Mammary microvascular endothelial cell (primary cell): Measurements from ENCODE around the gene SV2B. TPM values are rescaled to one million over a fixed set of nuclear protein-coding genes. Genes with fewer than 3 reads are reported as not detected.

ENCODE experiments used
- total RNA-seq: library from RNA; depleted of rRNA; stranded (reverse); fragments of >200 nt; gene quantifications from 2 replicates; pipeline ENCODE4 v1.2.3, GENCODE V29; 2015

The SV2B gene, protein sequence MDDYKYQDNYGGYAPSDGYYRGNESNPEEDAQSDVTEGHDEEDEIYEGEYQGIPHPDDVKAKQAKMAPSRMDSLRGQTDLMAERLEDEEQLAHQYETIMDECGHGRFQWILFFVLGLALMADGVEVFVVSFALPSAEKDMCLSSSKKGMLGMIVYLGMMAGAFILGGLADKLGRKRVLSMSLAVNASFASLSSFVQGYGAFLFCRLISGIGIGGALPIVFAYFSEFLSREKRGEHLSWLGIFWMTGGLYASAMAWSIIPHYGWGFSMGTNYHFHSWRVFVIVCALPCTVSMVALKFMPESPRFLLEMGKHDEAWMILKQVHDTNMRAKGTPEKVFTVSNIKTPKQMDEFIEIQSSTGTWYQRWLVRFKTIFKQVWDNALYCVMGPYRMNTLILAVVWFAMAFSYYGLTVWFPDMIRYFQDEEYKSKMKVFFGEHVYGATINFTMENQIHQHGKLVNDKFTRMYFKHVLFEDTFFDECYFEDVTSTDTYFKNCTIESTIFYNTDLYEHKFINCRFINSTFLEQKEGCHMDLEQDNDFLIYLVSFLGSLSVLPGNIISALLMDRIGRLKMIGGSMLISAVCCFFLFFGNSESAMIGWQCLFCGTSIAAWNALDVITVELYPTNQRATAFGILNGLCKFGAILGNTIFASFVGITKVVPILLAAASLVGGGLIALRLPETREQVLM
- 1.3 and 1.7 TPM in 2 replicates for total RNA-seq

DNA sequence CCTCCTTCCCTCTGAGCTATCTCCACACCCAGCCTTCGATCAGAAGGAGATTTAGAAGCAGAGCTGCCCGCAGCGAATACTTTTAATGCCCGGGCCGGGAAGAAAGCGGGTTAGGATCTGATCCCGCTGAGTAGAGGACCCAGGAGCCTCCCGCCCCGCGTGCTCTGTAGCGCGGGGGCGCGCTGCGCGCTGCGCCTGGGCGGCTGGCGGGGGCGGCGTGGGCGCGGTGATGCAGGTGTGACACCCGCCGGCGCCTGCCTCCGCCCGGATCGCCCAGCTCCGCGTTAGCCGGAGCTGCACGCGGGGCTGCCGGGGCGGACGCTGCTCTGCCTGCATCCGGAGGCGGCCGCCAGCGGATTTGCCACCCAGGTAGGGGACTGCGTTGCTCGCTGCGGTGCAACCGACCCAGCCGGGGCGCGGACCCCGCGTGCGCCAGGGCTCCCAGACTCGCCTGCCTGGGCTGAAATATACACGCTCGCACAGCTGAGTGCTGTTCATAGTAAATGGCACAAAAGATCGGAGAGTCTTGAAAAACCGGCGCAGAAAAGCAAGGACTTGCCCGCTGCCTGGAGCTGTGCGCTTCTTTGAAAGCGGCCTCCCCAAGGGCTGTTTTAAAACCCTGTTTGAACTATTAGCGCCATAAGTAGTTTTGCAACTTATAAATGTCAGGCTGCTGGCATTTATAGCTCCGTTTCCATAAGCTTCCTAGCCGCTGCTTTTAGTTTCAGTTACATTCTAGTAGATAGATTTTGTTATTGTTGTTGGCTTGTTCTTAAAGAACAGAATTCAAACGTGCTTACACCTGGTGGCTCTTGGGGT is at the start of gene SV2B:
Gene SV2B, plus strand, starts transcription at position 263 of the 819 bp plus-strand sequence. CDS start 126,007 bp downstream, outside the sequence.

Other genes starting within 250 kb of the SV2B start
- 100 and 116 TPM in 2 replicates for gene FURIN, start 231.7 kb upstream of the SV2B start, total RNA-seq
- gene FES, start 215.8 kb upstream of the SV2B start, total RNA-seq, result 108 and 121 TPM in 2 replicates
- 17.4 and 20.6 TPM in 2 replicates for gene MAN2A2, start 197.0 kb upstream of the SV2B start, total RNA-seq
- 38.9 and 40.5 TPM in 2 replicates for gene HDDC3, start 167.7 kb upstream of the SV2B start, total RNA-seq
- 68.9 and 84.5 TPM in 2 replicates for gene UNC45A, start 165.0 kb upstream of the SV2B start, total RNA-seq
- 18.7 and 19.0 TPM in 2 replicates for gene RCCD1, start 145.4 kb upstream of the SV2B start, total RNA-seq
- gene PRC1, start 105.7 kb upstream of the SV2B start, total RNA-seq, result 177 and 195 TPM in 2 replicates
- gene VPS33B, start 77.7 kb upstream of the SV2B start, total RNA-seq, result 8.2 and 15.6 TPM in 2 replicates